Thoracic aorta (tissue), 2 donors: ENCODE data around the gene ISCA2. TPM values are rescaled to one million over a fixed set of nuclear protein-coding genes. Genes with fewer than 3 reads are reported as not detected.

ENCODE experiments used
- ATAC-seq: fragments of 150-250 bp; one replicate; pipeline ENCODE4 v1.8.0; 2017; ENCODE audit warnings: low read depth; ENCODE audit not compliant: insufficient number of reproducible peaks, low FRiP score
- DNase-seq: peaks from one replicate; pipeline ENCODE4 v3.0.0-alpha.2; 2020; ENCODE audit warnings: low spot score
- H3K27ac ChIP-seq, 2 donors: fragments of 200-600 bp; sonication (generic); 1 replicate in 1 of 2; 2 replicates in 1 of 2; pipeline ENCODE4 v1.5.1; 2016; ENCODE audit warnings: mild to moderate bottlenecking in 2 of 2, moderate library complexity in 2 of 2
- H3K27me3 ChIP-seq: fragments of 200-600 bp; sonication (generic); replicated peaks from 2 replicates; pipeline ENCODE4 v1.6.0; 2016; ENCODE audit warnings: mild to moderate bottlenecking; ENCODE audit not compliant: insufficient read depth
- H3K36me3 ChIP-seq: fragments of 200-600 bp; sonication (generic); one replicate; pipeline ENCODE4 v1.5.1; 2016
- H3K4me1 ChIP-seq, 2 donors: fragments of 200-600 bp; sonication (generic); 1 replicate in 1 of 2; 2 replicates in 1 of 2; pipeline versions ENCODE4 v1.5.1 to v1.6.0; 2016; ENCODE audit warnings: low read depth in 2 of 2, mild to moderate bottlenecking in 1 of 2; ENCODE audit not compliant: control insufficient read depth in 1 of 2
- H3K4me3 ChIP-seq: fragments of 200-600 bp; sonication (generic); 2 replicates; pipeline ENCODE4 v1.5.1; 2016; ENCODE audit warnings: mild to moderate bottlenecking
- H3K9me3 ChIP-seq: fragments of 200-600 bp; sonication (generic); 2 replicates; pipeline ENCODE4 v1.5.1; 2016
- total RNA-seq, 2 donors: library from RNA; depleted of rRNA; stranded (reverse); fragments of >200 nt; gene quantifications; one replicate each; pipeline versions ENCODE4 v1.1.0 to v1.2.3, GENCODE V29; 2016
- TF ChIP-seq, protein P1 (sequence below): fragments of 200-600 bp; sonication (generic); IDR thresholded peaks from one replicate; pipeline ENCODE4 v1.5.1; 2019; ENCODE audit warnings: antibody characterized with exemption

The ISCA2 gene
- total RNA-seq, 2 donors from 2014 or later: 6.5 to 22.2 TPM

DNA sequence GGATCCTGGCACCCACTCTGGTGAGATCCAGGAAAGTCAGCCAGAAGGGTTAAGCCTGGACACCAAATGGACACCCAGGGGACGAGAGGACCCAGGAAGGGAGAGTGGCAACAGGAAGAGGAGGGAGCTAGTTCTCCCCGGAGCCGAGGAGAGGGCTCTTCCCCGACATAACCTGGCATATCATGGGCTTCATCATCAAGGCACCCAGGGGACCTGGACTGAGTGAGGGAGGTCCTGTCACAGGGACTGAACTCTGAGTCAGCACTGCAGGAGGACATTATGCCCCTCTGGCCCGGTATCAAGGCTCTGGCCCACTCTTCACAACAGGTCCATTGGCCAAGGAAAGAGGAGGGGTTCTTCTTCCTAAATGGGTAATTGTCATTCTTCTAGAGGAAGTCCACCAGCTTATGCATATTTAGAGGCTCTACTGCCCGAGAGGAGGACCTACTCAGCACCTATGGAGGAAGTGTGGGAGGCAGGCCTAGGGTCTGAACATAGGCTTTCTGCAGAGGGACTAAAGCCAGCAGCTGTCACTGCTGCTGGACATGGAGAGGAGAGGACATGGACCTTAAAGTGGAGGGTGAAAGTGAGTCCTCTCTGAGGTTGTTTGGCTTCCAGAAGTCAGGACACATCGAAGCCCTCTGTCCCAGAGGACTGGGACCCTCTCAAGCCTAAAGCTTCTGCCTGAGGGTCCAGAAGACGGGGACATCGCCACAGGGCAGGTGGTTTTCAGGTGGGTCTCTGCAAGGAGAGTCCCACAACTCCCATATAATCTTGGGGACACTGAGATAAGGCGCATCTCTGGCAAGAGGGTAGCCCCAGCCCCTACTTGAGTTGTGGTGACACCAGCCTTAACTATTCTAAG, 18.6 kb downstream of the ISCA2 start:
- H3K27ac ChIP-seq: peak overlapping the region; percentile 70 to 82
- H3K4me1 ChIP-seq: peaks cover 19 to 63% of the 10 kb centered on the region in 2 donors
- ATAC-seq (no peak), DNase-seq (peak; percentile 46)
- H3K4me3 ChIP-seq: no peak overlapping the region
- no peaks in the 10 kb centered on the region for H3K27me3 ChIP-seq
- no peaks in the 10 kb centered on the region for H3K9me3 ChIP-seq
- peaks cover 60% of the 10 kb centered on the region for H3K36me3 ChIP-seq
- TF ChIP-seq, protein P1, sequence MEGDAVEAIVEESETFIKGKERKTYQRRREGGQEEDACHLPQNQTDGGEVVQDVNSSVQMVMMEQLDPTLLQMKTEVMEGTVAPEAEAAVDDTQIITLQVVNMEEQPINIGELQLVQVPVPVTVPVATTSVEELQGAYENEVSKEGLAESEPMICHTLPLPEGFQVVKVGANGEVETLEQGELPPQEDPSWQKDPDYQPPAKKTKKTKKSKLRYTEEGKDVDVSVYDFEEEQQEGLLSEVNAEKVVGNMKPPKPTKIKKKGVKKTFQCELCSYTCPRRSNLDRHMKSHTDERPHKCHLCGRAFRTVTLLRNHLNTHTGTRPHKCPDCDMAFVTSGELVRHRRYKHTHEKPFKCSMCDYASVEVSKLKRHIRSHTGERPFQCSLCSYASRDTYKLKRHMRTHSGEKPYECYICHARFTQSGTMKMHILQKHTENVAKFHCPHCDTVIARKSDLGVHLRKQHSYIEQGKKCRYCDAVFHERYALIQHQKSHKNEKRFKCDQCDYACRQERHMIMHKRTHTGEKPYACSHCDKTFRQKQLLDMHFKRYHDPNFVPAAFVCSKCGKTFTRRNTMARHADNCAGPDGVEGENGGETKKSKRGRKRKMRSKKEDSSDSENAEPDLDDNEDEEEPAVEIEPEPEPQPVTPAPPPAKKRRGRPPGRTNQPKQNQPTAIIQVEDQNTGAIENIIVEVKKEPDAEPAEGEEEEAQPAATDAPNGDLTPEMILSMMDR: no peak

DNA sequence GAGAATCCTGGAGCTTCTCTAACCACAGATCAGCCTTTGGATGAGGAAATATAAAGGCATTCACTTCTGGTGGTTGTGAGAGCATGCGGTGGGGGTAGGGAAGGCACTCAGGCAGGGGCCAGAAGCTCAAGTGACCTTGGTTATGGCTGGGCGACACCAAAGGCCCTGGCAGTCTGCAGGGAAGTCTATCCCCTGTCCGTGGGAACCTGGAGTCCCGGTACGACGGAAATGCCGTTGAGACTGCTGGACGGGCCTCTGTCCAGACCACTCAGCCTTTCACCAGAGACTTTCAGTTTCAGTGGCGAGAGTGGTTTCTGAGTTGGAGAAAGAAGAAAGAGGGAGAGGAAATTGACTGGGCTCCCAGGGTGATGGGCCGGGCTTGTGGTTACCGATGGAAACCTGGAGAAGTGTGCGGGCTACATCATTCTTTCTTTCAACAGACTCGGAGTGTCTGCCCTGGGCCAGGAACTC, 20.9 kb downstream of the ISCA2 start:
- Histone ChIP-seq H3K9me3 (no peaks in the 10 kb centered on the region), H3K4me1 (peaks cover 19 to 70% of the 10 kb centered on the region in 2 donors), H3K27ac (peak overlapping the region; percentile 70 to 82), H3K27me3 (no peaks in the 10 kb centered on the region), H3K36me3 (peaks cover 56% of the 10 kb centered on the region), H3K4me3 (peak overlapping the region; percentile 38)
- DNase-seq (no peak), ATAC-seq (peak; percentile 36)
- TF ChIP-seq, protein P1: no peak

DNA sequence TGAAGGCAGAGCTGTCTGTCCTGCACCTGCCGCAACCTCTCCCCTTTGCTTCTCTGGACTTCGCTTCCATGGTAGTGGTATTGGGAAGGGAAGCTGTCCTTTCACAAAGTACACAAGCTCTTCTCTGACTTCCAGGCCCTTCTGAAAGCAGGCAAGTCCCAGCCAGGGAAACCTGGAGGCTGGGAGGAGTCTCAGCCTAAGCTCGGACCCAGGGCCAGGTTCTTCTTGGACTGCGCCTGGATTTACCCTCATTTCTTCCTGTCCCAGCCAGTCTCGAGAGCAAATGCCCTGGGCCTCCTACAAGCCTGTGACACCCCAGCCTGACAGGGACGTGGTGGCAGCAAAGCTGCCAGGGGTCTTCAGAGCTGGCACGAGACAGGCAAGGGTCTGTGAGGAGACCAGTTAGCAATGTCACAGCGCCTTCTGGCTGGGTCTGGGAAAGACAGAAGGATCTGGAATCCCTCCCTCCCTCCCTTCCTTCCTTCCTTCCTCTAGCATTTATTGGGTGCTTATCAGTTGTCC, 22.4 kb downstream of the ISCA2 start:
- Histone ChIP-seq H3K27me3 (no peaks in the 10 kb centered on the region), H3K27ac (peak overlapping the region; percentile 70 to 82), H3K4me3 (no peak overlapping the region), H3K36me3 (peaks cover 61% of the 10 kb centered on the region), H3K4me1 (peaks cover 19 to 62% of the 10 kb centered on the region in 2 donors), H3K9me3 (no peaks in the 10 kb centered on the region)
- ATAC-seq (no peak), DNase-seq (no peak)
- TF ChIP-seq, protein P1: no peak

DNA sequence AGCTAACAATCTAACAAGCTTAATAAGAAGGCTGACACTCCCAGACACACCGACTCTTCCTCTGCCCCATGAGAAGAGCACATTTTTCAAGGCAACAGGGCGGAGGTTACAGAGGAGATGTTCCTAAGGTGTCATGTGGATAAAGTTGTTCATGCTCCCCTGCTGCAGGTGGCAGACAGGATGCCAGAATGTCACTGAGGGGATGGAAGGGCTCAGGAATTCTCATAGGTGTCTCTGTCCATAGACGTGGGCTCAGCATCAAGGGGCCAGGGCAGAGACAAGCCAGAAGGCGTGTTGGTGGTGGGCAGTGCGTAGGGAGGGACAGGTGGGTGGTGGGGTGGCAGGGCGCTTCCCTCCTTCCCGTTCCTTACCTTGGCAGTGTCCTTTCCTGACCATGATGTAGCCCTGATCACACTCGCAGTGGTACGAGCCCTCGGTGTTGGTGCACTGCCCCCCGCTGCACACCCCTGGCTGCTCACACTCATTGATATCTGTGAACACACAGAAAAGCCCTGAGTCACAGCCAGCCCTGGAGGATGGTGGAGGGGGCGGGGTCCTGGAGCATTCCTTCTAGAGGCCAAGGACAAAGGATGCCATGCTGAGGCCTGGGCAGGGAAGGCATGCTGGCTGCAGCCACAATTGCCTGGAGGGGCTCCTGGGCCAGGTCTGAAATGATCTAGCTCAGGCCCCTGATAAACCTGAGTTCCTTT, 23.0 kb downstream of the ISCA2 start:
- Histone ChIP-seq H3K4me3 (no peak overlapping the region), H3K27ac (peak overlapping the region; percentile 70 to 82), H3K4me1 (peaks cover 16 to 55% of the 10 kb centered on the region in 2 donors), H3K9me3 (no peaks in the 10 kb centered on the region), H3K36me3 (peaks cover 67% of the 10 kb centered on the region), H3K27me3 (no peaks in the 10 kb centered on the region)
- TF ChIP-seq, protein P1: no peak
- no peak for DNase-seq
- ATAC-seq: no peak

DNA sequence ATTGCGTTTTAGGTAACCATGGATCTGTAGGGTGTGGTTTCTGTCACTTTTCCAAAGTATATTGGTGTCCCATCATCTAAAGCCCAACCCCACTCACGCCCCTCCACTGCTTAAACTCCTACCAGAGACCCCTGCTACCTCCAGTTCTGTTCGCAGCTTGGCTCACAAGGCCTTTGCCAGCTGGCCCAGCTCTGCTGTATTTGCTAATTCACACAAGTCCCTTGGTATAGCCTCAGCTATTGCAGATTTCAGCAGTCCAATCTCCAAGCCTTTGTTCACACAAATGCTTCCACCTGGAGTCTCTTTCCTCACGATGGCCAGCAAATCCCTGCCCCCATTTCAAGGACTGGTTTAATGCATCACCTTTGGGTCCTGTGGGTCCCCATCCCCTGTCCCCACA, 24.2 kb downstream of the ISCA2 start:
- Histone ChIP-seq H3K4me3 (no peak overlapping the region), H3K36me3 (peaks cover 78% of the 10 kb centered on the region), H3K27ac (peak overlapping the region; percentile 35 to 70), H3K27me3 (no peaks in the 10 kb centered on the region), H3K4me1 (peaks cover 8 to 44% of the 10 kb centered on the region in 2 donors), H3K9me3 (no peaks in the 10 kb centered on the region)
- DNase-seq (no peak), ATAC-seq (no peak)
- TF ChIP-seq, protein P1: no peak
